Measurements from ENCODE around the gene TAC4.

GRCh38 chr17:49862781-49863331 lies 15.0 kb upstream of the TAC4 start:
- TF ChIP-seq POLR2AphosphoS5 (IDR thresholded peaks at IDR 0.05; ENCODE audit: borderline replicate concordance, low read depth, low read length) (no peak), EZH2 (IDR thresholded peaks at IDR 0.05) (no peak)
